GM13977 (cell line): ENCODE results near the gene PDLIM7.
A peak's percentile ranks its signal among the peaks of the same experiment; 100 is the strongest.

Experiments used
- DNase-seq: peaks from one replicate; pipeline ENCODE4 v3.0.0; 2012; ENCODE audit warnings: low spot score
- CTCF ChIP-seq: IDR thresholded peaks from 2 replicates; pipeline ENCODE4 v1.5.1; 2012; ENCODE audit warnings: mild to moderate bottlenecking, control low read depth; ENCODE audit not compliant: insufficient read depth; ENCODE audit errors: extremely low read depth, missing control alignments
- in situ Hi-C: fragments of 300-500 bp; cut with MboI; formaldehyde crosslinking; loops from one replicate; pipeline ENCODE4 v1.12.0; 2022; ENCODE audit warnings: low sequenced_read_pairs, low pct_unique_long_range_greater_than_20kb, mixed read lengths, inconsistent platforms; ENCODE audit not compliant: unreplicated experiment

PDLIM7 gene

DNA sequence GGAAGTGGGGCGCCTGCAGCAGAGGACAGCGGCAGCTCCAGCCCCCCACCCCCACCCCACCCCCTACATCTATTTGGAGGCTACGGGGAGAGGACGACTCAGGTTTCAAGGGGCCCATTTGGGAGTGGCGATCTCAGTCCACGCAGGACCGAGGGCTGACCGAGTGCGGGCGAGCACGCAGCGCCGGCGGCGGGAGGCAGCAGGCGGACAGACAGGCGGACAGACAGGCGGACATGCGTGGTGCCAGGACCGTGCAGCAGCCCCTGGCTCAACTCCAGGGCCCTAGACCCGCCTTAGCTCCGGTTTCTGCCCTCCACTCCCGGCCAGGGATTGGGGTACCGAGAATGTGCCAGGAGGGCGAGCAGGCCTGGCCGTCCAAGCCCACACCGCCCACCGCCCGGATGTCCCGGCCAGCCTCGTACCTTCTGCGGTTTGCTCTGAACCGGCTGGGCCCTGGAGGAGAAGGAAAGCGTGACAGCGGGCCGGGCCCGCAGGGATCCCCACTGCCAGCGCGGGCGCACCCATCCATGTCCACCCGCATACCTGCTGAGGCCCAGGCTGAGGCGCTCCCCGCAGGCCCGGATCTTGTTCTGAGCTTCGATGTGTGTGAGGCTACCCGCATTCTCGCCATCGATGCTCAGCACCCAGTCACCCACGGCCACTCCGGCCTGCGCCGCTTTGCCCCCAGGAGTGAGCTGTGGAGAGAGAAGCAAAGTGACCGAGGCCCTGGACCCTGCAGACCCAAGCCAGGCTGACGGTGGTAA is 5.2 kb downstream of the PDLIM7 start:
- in situ Hi-C loops, result no loop called here
- no peak for TF ChIP-seq CTCF
- DNase-seq, result peak; percentile 20

- peak; percentile 55 for DNase-seq
- TF ChIP-seq CTCF, result peak; percentile 44
Measured at GRCh38 chr5:177491429-177491945, 5.9 kb downstream of the PDLIM7 start.

DNA sequence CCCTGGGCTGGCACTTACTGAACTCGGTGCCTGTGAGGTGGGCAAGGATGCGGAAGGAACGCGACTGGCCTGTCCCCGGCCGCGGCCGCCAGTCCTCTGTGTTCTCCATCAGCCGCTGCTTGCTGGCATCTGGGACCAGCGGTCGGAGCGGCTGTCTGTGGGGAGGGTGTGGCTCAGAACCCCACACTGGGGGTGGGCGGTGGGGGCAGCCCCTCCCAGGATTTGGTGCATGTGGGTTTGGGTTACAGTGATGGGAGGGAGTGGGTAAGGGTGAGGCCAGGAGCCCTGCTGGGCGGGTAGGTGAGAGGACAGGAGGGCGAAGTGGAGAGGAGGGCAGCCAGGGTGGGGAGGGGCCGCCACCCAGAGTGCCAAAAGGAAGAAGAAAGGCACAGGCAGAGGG is 6.4 kb downstream of the PDLIM7 start:
- in situ Hi-C loops, result no loop called here
- DNase-seq, result peak; percentile 30
- TF ChIP-seq CTCF, result no peak

More at GRCh38 chr5:177491429-177491945, 5.9 kb downstream of the PDLIM7 start:
- in situ Hi-C loops, result no loop called here

DNA sequence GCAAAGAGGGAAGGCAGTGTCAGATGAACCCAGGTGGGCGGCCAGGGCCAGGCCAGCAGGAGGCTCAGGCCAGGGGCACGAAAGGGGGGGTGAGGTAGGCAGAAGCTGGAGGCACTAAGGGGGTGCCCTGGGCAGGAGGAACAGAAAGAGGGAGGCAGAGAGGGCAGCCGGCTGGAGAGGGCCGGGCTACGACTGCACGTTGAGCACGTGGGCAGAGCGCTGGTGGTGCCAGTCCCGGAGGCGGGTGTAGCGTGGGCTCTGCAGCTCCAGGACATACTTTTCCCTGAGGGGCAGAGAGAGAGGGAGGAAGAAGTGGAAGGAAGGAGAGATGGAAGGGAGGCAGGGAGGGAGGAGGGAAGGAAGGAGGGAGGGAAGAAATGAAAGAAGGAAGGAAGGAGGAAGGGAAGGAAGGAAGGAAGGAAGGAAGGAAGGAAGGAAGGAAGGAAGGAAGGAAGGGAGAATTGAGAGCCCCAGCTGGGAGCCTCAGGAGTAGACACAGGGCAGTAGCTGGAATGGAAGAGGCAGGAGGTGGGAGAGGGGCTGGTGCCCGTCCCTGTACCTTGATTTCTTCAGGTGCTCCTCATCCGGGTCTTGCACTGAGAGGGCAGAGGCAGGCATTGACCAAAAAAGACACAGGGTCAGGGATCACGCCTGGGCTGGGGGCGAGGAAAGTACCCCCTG is 7.0 kb downstream of the PDLIM7 start:
- in situ Hi-C loops, result no loop called here
- no peak for TF ChIP-seq CTCF
- peak; percentile 35 for DNase-seq

DNA sequence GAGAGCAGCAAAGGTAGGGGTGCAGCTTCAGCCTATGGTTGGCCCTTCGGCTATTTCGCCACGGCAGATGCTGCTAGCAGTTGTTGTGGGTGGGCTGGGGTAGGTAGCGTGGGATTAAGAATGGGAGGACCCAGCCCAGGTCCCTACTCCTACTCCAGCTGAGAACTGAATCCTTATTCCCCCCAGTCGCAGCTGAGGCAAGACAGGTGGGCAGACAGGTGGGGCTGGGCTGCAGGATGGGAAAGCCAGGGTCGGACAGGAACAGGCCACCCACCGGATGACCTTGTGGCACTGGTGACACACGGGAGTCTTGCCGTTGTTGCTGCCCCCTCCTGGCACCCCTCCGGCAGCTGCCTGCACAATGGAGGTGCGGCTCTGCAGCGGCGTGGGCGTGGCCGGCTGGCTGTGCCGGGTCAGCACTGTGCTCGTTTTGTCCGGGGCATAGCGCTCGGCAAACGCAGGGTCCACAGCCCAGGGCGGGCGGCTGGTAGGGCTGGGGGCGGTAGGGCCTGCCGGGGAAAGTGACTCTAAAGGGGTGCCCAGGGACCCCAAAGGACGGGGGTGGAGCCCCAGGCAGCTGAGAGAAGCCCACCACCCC is 8.2 kb downstream of the PDLIM7 start:
- in situ Hi-C loops, result no loop called here
- peak; percentile 11 for TF ChIP-seq CTCF
- DNase-seq, result no peak

- TF ChIP-seq CTCF, result no peak
- in situ Hi-C loops, result no loop called here
- DNase-seq, result no peak
Measured at GRCh38 chr5:177487975-177488374, 9.4 kb downstream of the PDLIM7 start.
